Hindlimb muscle (tissue), 1 donor: ENCODE results near the gene SLIT1. TPM values are rescaled to one million over a fixed set of nuclear protein-coding genes. Genes with fewer than 3 reads are reported as not detected.
A peak's percentile ranks its signal among the peaks of the same experiment; 100 is the strongest.
"Not testable (repeated sequence)": the region's sequence is repeated elsewhere in the genome, so short reads cannot be mapped to it uniquely, and the experiment has no call there.

ENCODE experiments used
- DNase-seq: peaks from one replicate; pipeline ENCODE4 v3.0.0-alpha.2; 2013
- polyA plus RNA-seq: library from polyadenylated mRNA; unstranded; fragments of 120-200 nt; gene quantifications from one replicate; pipeline ENCODE4 v1.2.1, GENCODE V29; 2013; ENCODE audit not compliant: insufficient read length

SLIT1 gene
- polyA plus RNA-seq, 1 donor = 1.3 TPM

GRCh38 chr10:97106207-97106606 lies 79.6 kb downstream of the SLIT1 start:
- DNase-seq = no peak

- no peak for DNase-seq
These were observed 80.5 kb downstream of the SLIT1 start for GRCh38 chr10:97105303-97105702.

- DNase-seq = no peak
These were observed 82.3 kb downstream of the SLIT1 start for GRCh38 chr10:97103316-97104080.

- no peak for DNase-seq
These were observed 83.3 kb downstream of the SLIT1 start for GRCh38 chr10:97102441-97102840.

- DNase-seq = no peak
These were observed 84.4 kb downstream of the SLIT1 start for GRCh38 chr10:97101166-97101940.

- DNase-seq = no peak
These were observed 85.1 kb downstream of the SLIT1 start for GRCh38 chr10:97100657-97101056.

- DNase-seq = no peak
These were observed 85.9 kb downstream of the SLIT1 start for GRCh38 chr10:97099868-97100267.

GRCh38 chr10:97099089-97099488 lies 86.7 kb downstream of the SLIT1 start:
- DNase-seq = no peak

- DNase-seq = no peak
These were observed 88.7 kb downstream of the SLIT1 start for GRCh38 chr10:97097084-97097433.

- DNase-seq = no peak
These were observed 89.3 kb downstream of the SLIT1 start for GRCh38 chr10:97096261-97097083.

- DNase-seq = no peak
These were observed 90.0 kb downstream of the SLIT1 start for GRCh38 chr10:97095701-97096260.

GRCh38 chr10:97090644-97091043 lies 95.1 kb downstream of the SLIT1 start:
- DNase-seq = no peak

- no peak for DNase-seq
These were observed 95.7 kb downstream of the SLIT1 start for GRCh38 chr10:97090035-97090434.

- DNase-seq = no peak
These were observed 96.4 kb downstream of the SLIT1 start for GRCh38 chr10:97089209-97089870.

GRCh38 chr10:97087296-97087695 lies 98.5 kb downstream of the SLIT1 start:
- DNase-seq = no peak

- no peak for DNase-seq
These were observed 99.2 kb downstream of the SLIT1 start for GRCh38 chr10:97086530-97086929.

GRCh38 chr10:97083228-97083829 lies 102.4 kb downstream of the SLIT1 start:
- no peak for DNase-seq

GRCh38 chr10:97082575-97082974 lies 103.2 kb downstream of the SLIT1 start:
- not testable (repeated sequence) for DNase-seq

GRCh38 chr10:97081621-97082235 lies 104.0 kb downstream of the SLIT1 start:
- DNase-seq = peak; percentile 64

GRCh38 chr10:97080051-97080776 lies 105.5 kb downstream of the SLIT1 start:
- DNase-seq = no peak

GRCh38 chr10:97079448-97079847 lies 106.3 kb downstream of the SLIT1 start:
- DNase-seq = no peak
